Fibroblast of mammary gland (primary cell): Measurements from ENCODE around the gene INSIG1.
A peak's percentile ranks its signal among the peaks of the same experiment; 100 is the strongest.

Source experiments
- DNase-seq: peaks from one replicate; pipeline ENCODE4 v3.0.0-alpha.2; 2010; ENCODE audit warnings: low read depth
- H3K4me3 ChIP-seq: 2 replicates; pipeline ENCODE4 v1.5.1; 2011; ENCODE audit warnings: low read depth, mild to moderate bottlenecking, low read length, moderate library complexity; ENCODE audit not compliant: control insufficient read depth
- CTCF ChIP-seq: conservative IDR thresholded peaks from 2 replicates; pipeline ENCODE4 v1.5.1; 2011; ENCODE audit warnings: low read depth, low read length, inconsistent platforms; ENCODE audit not compliant: control insufficient read depth, insufficient read depth

The INSIG1 gene

GRCh38 chr7:155268921-155269650 lies 28.6 kb upstream of the INSIG1 start:
- no peak overlapping the region for H3K4me3 ChIP-seq
- TF ChIP-seq CTCF, result no peak
- peak; percentile 14 for DNase-seq

- H3K4me3 ChIP-seq, result no peak overlapping the region
- DNase-seq, result peak; percentile 83
- no peak for TF ChIP-seq CTCF
Observed at GRCh38 chr7:155269766-155270585, 27.7 kb upstream of the INSIG1 start.

GRCh38 chr7:155270861-155271260 lies 26.8 kb upstream of the INSIG1 start:
- DNase-seq, result no peak
- H3K4me3 ChIP-seq, result no peak overlapping the region
- no peak for TF ChIP-seq CTCF

GRCh38 chr7:155274633-155275355 lies 22.9 kb upstream of the INSIG1 start:
- no peak for TF ChIP-seq CTCF
- no peak overlapping the region for H3K4me3 ChIP-seq
- DNase-seq, result no peak

- no peak for TF ChIP-seq CTCF
- DNase-seq, result no peak
Observed at GRCh38 chr7:155276042-155276799, 21.5 kb upstream of the INSIG1 start.

GRCh38 chr7:155276800-155277375 lies 20.8 kb upstream of the INSIG1 start:
- no peak overlapping the region for H3K4me3 ChIP-seq
- TF ChIP-seq CTCF, result no peak
- DNase-seq, result no peak

More at GRCh38 chr7:155276042-155276799, 21.5 kb upstream of the INSIG1 start:
- no peak overlapping the region for H3K4me3 ChIP-seq
